HUES48 (cell line): ENCODE results near the gene ADAMTSL1.

Experiments used
- H3K27ac ChIP-seq: one replicate; pipeline ENCODE4 v1.7.0; 2013; ENCODE audit warnings: low read depth, low read length, inconsistent platforms
- H3K27me3 ChIP-seq: 2 replicates; pipeline ENCODE4 v1.6.1; 2013; ENCODE audit warnings: mild to moderate bottlenecking, low read length; ENCODE audit not compliant: control insufficient read depth, insufficient read depth
- H3K36me3 ChIP-seq: 2 replicates; pipeline ENCODE4 v1.6.1; 2013; ENCODE audit warnings: low read length; ENCODE audit not compliant: control insufficient read depth, insufficient read depth
- H3K4me1 ChIP-seq: 2 replicates; pipeline ENCODE4 v1.6.1; 2013; ENCODE audit warnings: mild to moderate bottlenecking, low read length; ENCODE audit not compliant: control insufficient read depth, insufficient read depth
- H3K4me3 ChIP-seq: 2 replicates; pipeline ENCODE4 v1.5.1; 2013; ENCODE audit warnings: mild to moderate bottlenecking, low read depth, low read length
- H3K9ac ChIP-seq: 2 replicates; pipeline ENCODE4 v1.6.1; 2013; ENCODE audit warnings: mild to moderate bottlenecking, low read depth, low read length, moderate library complexity
- H3K9me3 ChIP-seq: 2 replicates; pipeline ENCODE4 v1.6.1; 2013; ENCODE audit warnings: low read length; ENCODE audit not compliant: control insufficient read depth, insufficient read depth

ADAMTSL1 gene

DNA sequence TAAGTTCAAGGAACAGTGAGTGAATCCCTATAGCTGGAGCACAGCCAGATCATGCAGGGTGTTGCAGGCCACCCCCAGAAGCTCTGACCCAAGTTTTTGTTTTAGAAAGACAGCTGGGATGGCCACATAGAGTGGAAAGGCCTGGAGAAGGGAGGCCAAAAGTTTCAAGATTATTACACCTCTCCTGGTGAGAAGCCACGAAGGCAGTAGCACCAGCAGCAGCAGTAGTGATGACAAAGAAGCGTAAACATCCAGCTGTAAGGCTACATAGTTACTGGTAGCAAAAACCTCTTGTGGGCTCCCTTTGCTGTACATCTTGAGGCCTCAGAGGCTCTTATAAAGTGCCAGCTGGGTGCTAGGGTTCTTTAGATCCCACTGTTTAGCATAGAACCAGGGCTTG, 11.8 kb downstream of the ADAMTSL1 start:
- H3K27ac ChIP-seq = no peak overlapping the region
- no peak overlapping the region for H3K9ac ChIP-seq
- no peak overlapping the region for H3K4me3 ChIP-seq
- H3K9me3 ChIP-seq = no peaks in the 10 kb centered on the region
- peaks cover 8% of the 10 kb centered on the region for H3K4me1 ChIP-seq
- no peaks in the 10 kb centered on the region for H3K36me3 ChIP-seq
- H3K27me3 ChIP-seq = no peaks in the 10 kb centered on the region

DNA sequence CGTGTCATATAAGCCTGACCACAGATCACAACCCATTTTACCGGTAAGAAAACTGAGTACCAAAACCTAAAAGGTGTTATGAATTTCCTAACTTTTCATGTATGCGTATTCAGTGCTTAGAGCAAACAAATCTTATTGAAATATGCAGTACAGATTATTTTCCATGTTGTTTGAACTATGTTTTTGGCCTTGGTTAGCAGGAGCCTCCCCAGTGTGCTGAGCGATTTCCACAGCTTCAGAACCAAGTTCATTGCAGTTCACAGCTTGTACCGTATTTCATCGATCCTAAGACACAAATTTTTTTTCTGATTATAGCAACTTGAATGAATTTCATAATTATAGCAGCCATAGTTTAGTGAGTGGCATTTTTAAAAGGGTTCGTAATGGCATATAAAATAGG, 13.7 kb downstream of the ADAMTSL1 start:
- H3K9me3 ChIP-seq = no peaks in the 10 kb centered on the region
- peaks cover 11% of the 10 kb centered on the region for H3K4me1 ChIP-seq
- H3K27ac ChIP-seq = no peak overlapping the region
- H3K9ac ChIP-seq = no peak overlapping the region
- H3K4me3 ChIP-seq = no peak overlapping the region
- no peaks in the 10 kb centered on the region for H3K27me3 ChIP-seq
- H3K36me3 ChIP-seq = no peaks in the 10 kb centered on the region

DNA sequence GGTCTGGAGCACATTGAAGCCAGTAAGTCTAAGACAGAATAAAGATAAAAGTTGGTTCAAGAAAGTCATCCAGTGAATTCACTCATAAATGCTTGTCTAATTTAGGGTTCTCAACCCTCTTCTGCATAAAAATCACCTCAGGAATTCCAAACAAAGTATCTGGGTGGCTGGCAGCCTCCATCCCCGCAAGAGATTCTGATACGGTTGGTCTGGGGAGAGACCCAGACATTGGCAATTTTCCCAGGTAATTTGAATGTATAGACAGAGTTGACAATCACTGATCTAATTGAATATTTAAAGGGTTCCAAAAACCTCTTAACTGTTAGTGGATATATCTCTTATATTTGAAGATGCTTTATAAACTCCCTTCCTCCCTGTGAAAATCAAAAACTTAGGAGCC, 14.9 kb downstream of the ADAMTSL1 start:
- Histone ChIP-seq H3K4me1 (peaks cover 9% of the 10 kb centered on the region), H3K27ac (no peak overlapping the region), H3K27me3 (no peaks in the 10 kb centered on the region), H3K36me3 (no peaks in the 10 kb centered on the region), H3K9ac (no peak overlapping the region), H3K4me3 (no peak overlapping the region), H3K9me3 (no peaks in the 10 kb centered on the region)

DNA sequence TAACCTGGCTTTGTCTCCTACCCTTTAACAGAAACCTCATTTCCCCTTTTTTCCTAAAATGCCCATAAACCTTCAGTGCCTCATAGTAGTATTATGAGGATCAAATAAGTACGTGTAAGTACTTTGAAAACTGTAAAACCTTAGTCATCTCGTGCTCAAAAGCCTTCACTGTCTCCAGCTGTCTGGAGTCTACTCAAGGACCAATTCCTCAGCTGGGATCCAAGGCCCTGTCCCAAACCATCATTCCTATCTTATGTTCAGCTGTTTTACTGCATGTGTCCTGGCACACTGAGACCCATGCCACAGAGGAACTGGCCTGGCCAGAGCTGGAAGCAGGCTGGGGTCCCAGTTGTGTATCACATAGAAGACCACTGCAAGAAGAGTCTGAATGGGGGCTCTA, 15.9 kb downstream of the ADAMTSL1 start:
- no peaks in the 10 kb centered on the region for H3K9me3 ChIP-seq
- no peak overlapping the region for H3K9ac ChIP-seq
- H3K4me1 ChIP-seq = peaks cover 9% of the 10 kb centered on the region
- H3K27me3 ChIP-seq = no peaks in the 10 kb centered on the region
- H3K36me3 ChIP-seq = no peaks in the 10 kb centered on the region
- H3K4me3 ChIP-seq = no peak overlapping the region
- no peak overlapping the region for H3K27ac ChIP-seq

DNA sequence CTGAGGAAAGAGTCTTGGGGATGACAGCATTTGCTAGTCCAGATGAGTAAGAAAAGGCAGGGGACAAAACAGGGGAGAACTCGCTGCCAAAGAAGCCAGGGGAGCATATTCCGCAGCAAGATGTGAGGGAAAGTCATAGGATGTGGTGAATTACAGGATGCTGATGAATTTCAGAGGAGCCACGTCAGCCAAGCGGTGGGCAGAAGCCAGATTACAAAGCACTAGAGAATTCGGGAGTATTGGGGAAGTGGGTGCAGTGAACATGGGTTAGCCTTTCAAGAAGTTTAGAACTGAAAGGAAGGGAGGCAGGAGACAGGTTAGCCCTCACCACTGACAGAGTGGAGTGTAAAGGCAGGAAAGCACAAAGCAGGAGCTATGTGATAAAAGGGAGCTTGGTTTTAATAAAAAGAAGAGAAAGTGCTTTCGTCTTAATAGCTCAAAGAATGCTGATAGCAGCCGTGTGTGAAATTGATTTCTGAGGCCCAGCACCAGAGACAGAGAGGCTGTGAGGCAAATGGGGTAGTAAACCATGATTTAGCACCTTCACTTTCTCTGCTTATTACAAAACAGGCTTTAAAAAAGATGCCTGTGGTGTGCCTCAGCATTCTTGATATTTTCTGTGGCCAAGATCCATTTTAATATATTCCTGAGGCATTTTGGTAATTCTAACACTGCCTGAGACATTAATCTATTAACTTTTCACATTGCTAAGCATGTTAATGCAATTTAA, 16.9 kb downstream of the ADAMTSL1 start:
- Histone ChIP-seq H3K27ac (no peak overlapping the region), H3K27me3 (no peaks in the 10 kb centered on the region), H3K4me1 (peaks cover 9% of the 10 kb centered on the region), H3K4me3 (no peak overlapping the region), H3K36me3 (no peaks in the 10 kb centered on the region), H3K9me3 (no peaks in the 10 kb centered on the region), H3K9ac (no peak overlapping the region; the same call in 1 of the 2 replicates)

DNA sequence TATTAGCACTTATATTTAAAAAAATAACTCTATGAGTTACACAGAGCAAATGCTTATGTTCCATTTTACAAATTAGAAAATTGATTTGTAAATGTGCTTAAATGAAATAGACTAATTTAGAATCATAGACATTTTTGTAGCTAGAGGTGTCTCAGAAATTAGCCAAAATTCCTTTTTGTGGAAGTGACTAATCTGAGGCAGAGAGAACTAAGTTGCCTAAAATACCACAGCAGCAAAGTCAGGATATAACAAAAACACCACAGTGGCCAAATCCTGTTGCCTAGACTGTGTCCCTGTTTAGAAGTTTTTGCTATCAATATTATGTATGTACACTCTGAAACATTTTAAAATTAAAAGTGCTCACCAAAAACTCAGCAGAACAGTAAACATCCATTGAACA, 18.7 kb downstream of the ADAMTSL1 start:
- Histone ChIP-seq H3K27me3 (no peaks in the 10 kb centered on the region), H3K36me3 (no peaks in the 10 kb centered on the region), H3K9me3 (no peaks in the 10 kb centered on the region), H3K4me3 (no peak overlapping the region), H3K27ac (no peak overlapping the region), H3K4me1 (peaks cover 9% of the 10 kb centered on the region), H3K9ac (no peak overlapping the region)

DNA sequence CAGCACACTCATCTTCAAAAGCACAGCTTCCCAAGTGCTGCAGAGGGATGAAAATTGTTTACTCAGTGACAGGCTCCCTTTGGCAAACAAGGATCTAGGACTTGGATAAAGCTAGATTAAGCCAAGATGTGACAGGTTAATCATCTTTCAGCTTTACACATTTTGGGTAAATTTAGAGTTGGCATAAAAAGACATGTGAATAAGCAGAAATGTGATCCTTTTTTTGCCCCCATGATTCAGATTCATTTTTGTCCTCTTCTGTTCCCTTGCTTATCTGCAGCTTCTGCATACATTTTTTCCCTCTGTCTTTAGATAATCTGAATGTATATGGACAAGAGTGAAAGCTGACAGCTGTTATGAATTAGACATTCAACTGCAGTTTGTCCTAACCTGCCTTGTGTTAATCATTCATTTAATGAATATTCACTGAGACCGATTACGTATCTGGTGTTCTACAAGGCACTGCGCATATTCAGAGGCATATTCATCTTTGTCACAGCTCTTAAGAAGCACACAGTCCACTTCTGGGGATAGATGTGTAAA, 19.6 kb downstream of the ADAMTSL1 start:
- Histone ChIP-seq H3K4me1 (peaks cover 9% of the 10 kb centered on the region), H3K9me3 (no peaks in the 10 kb centered on the region), H3K27me3 (no peaks in the 10 kb centered on the region), H3K27ac (no peak overlapping the region), H3K9ac (no peak overlapping the region), H3K36me3 (no peaks in the 10 kb centered on the region), H3K4me3 (no peak overlapping the region)

DNA sequence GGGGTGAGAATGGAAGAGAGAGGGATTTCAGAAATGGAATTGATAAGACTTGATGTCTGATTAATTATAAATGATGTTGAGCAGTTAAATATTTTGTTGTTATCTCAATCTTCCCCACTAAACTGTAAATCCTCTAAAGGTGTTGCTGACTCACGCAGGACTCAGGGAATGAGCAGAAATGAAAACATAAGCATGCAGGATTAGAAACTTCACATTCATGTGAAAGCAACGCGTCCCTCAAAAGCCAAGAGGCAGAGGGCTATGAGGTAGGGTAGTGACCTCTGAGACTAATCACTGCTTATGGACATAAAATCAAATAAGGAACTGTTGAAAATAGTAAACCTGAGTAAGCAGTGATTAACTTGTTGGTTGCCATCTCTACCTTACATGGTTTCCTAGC, 21.1 kb downstream of the ADAMTSL1 start:
- H3K4me1 ChIP-seq = peaks cover 9% of the 10 kb centered on the region
- H3K4me3 ChIP-seq = no peak overlapping the region
- H3K9ac ChIP-seq = no peak overlapping the region
- no peaks in the 10 kb centered on the region for H3K36me3 ChIP-seq
- no peaks in the 10 kb centered on the region for H3K9me3 ChIP-seq
- no peak overlapping the region for H3K27ac ChIP-seq
- no peaks in the 10 kb centered on the region for H3K27me3 ChIP-seq

DNA sequence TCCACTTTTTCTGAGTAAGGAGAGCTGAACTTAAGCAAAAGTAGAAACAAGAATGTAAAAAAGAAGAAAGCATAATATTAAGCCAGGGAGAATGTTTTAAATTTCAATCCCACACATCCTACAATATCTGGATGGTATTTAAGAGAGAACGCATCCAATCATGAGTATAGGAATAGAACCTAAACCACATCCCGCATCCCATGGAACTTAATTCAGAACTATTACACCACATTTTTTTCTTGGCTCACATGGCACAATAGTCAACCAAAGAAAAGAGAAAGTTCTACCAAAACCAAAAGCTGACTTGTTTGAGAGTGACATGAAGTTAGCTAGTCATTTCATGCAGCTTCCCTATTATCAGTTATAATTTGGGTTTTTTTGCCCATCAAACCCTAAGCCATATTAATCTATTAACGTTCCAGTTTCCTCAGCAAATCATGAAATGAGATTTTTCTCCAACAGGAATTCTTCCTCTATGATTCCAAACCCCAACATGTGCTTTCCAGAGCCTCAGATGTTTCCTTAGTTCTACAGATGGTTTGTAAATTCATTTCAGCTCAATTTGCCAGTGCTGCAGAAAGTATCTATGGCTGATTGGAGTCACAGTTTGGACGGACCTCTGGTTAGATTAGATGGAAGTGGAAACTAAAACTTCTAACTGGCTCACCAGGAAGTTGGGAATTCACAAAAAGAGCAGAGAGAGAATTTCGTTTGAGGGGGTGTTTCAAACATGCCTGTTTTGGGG, 22.5 kb downstream of the ADAMTSL1 start:
- Histone ChIP-seq H3K36me3 (no peaks in the 10 kb centered on the region), H3K4me3 (no peak overlapping the region), H3K4me1 (no peaks in the 10 kb centered on the region), H3K9me3 (no peaks in the 10 kb centered on the region), H3K27me3 (no peaks in the 10 kb centered on the region), H3K9ac (no peak overlapping the region), H3K27ac (no peak overlapping the region)

DNA sequence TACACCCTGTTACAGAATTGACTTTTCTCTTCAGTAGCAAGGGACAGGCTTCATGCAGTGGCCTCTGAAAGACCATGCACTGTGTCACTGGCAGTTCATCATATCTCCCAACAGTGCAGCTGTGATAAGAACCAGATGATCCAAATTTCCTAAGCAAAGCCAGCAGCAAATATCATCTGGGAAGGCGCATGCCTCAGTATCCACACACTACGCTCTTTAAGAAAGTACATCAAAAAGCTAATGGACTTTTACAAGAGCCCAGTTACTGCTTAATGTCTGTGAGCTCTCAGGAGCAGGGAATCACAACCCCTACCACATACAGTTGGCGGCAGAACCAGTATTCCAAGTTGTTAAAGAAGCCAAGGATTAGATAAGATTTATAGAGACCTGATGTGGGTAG, 25.1 kb downstream of the ADAMTSL1 start:
- Histone ChIP-seq H3K9ac (no peak overlapping the region), H3K4me1 (peaks cover 14% of the 10 kb centered on the region), H3K9me3 (no peaks in the 10 kb centered on the region), H3K27me3 (no peaks in the 10 kb centered on the region), H3K36me3 (no peaks in the 10 kb centered on the region), H3K27ac (no peak overlapping the region), H3K4me3 (no peak overlapping the region)

DNA sequence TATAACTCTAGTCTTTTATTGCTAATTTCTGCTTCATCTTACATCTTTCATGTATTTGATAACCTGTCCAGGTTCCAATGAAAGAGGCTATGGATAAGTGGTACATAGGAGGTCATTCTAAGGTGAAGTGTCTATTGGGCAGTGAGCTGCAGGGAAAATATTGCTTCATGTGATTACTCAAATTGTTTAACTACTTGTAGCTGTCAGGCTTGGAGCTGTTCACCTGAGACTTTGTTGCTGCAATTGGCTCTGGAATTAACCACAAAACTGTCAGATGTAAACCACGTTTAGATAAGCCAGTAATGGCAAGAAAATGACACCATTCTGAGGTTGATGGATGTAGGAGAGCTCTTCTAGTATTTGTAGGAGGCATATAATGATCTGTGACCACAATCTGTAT, 26.0 kb downstream of the ADAMTSL1 start:
- H3K27ac ChIP-seq = no peak overlapping the region
- H3K9ac ChIP-seq = no peak overlapping the region
- H3K27me3 ChIP-seq = no peaks in the 10 kb centered on the region
- H3K36me3 ChIP-seq = no peaks in the 10 kb centered on the region
- no peak overlapping the region for H3K4me3 ChIP-seq
- peaks cover 23% of the 10 kb centered on the region for H3K4me1 ChIP-seq
- no peaks in the 10 kb centered on the region for H3K9me3 ChIP-seq
